ENCODE measurements around the gene RAD50.
"Not testable (repeated sequence)": the region's sequence is repeated elsewhere in the genome, so short reads cannot be mapped to it uniquely, and the experiment has no call there.

The RAD50 gene

DNA sequence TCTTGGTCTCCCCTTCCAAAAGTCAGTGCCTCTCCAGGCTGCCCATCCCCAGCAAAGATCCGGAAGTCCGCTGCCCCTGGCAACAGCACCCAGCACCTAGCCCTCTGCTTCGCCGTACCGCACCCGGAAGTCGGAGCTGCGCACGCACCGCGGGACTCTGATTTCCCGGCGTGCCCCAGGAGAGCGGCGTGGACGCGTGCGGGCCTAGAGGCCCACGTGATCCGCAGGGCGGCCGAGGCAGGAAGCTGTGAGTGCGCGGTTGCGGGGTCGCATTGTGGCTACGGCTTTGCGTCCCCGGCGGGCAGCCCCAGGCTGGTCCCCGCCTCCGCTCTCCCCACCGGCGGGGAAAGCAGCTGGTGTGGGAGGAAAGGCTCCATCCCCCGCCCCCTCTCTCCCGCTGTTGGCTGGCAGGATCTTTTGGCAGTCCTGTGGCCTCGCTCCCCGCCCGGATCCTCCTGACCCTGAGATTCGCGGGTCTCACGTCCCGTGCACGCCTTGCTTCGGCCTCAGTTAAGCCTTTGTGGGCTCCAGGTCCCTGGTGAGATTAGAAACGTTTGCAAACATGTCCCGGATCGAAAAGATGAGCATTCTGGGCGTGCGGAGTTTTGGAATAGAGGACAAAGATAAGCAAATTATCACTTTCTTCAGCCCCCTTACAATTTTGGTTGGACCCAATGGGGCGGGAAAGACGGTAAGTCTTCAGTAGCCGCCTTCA lies at the start of gene RAD50:
Gene RAD50 (plus strand): TSS at position 215 of the 715 bp plus-strand sequence. CDS start 348 bp downstream, at position 563.
- DNase-seq (ENCODE audit: low read depth, low spot score), result peak; percentile 50

DNA sequence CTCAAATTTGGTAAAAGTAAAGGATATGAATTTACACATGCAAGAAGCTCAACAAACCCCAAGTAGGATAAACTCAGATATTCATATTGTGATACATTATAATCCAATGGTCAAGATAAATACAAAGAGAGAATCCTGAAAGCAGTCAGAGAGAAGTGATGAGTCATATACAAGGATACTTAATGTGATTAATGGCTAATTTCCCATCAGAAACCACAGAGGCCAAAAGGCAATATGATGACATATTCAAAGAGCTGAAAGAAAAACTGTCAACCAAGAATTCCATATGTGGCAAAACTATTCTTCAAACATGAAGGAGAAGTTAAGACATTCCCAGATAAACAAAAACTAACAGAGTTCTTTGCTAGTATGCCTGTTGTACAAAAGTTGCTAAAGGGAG lies 46.7 kb upstream of the RAD50 start:
- no peak for DNase-seq (ENCODE audit: low read depth, low spot score)

DNA sequence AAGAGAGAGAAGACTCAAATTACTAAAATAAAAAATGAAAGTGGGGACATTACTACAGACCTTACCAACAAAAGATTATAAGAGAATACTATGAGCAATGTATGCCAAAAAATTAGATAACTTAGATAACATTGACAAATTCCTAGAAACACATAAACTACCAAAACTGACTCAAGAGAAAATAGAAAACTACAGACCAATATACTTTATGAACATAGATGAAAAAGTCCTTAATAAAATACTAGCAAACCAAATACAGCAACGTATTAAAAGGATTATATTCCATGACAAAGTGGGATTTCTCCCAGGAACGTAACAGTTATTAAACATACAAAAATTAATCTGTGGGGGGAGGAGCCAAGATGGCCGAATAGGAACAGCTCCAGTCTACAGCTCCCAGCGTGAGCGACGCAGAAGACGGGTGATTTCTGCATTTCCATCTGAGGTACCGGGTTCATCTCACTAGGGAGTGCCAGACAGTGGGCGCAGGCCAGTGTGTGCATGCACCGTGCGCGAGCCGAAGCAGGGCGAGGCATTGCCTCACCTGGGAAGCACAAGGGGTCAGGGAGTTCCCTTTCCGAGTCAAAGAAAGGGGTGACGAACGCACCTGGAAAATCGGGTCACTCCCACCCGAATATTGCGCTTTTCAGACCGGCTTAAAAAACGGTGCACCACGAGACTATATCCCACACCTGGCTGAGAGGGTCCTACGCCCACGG lies 43.0 kb upstream of the RAD50 start:
- not testable (repeated sequence) for DNase-seq (ENCODE audit: low read depth, low spot score)

DNA sequence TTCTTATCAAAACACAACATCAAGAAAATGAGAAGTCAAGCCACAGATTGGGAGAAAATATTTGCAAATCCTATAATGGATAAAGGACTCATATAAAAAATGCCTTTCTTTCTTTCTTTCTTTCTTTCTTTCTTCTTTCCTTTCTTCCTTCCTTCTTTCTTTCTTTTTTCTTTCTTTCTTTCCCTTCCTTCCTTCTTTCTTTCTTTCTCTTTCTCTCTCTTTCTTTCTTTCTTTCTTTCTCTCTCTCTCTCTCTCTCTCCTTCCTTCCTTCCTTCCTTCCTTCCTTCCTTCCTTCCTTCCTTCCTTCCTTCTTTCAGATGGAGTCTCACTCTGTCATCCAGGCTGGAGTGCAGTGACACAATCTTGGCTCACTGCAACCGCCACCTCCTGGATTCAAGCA lies 34.7 kb upstream of the RAD50 start:
- not testable (repeated sequence) for DNase-seq (ENCODE audit: low read depth, low spot score)

DNA sequence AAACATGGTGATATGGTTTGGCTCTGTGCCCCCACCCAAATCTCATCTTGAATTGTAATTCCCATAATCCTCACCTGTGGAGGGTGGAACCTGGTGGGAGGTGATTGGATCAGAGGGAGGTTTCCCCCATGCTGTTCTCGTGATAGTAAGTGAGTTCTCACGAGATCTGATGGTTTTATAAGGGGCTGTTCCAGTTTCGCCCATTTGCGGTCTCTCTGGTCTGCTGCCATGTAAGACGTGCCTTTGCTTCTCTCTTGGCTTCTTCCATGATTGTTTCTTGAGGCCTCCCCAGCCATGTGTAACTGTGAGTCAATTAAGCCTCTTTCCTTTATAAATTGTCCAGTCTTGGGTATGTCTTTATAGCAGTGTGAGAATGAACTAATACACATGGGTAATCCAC lies 31.9 kb upstream of the RAD50 start:
- DNase-seq (ENCODE audit: low read depth, low spot score), result not testable (repeated sequence)

DNA sequence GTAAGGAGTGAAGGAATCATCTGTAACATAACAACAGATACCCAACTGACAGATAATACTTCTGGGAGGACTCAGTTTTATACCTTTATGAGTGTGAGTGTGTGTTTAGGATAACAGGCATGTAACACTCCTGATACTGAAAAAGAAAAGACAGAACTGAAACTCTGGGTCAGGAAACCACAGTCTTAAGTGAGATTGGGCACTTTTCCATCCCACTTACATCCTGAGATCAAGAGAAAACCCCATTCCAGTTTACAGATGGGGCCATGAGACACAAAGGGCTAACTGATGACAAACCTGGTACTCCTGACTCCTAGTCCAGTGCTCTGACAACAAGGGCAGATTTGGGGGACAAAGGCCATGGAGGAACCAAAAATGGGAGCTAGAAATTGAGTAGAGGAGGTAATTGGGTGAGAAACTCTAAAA lies 31.5 kb upstream of the RAD50 start:
- no peak for DNase-seq (ENCODE audit: low read depth, low spot score)

DNA sequence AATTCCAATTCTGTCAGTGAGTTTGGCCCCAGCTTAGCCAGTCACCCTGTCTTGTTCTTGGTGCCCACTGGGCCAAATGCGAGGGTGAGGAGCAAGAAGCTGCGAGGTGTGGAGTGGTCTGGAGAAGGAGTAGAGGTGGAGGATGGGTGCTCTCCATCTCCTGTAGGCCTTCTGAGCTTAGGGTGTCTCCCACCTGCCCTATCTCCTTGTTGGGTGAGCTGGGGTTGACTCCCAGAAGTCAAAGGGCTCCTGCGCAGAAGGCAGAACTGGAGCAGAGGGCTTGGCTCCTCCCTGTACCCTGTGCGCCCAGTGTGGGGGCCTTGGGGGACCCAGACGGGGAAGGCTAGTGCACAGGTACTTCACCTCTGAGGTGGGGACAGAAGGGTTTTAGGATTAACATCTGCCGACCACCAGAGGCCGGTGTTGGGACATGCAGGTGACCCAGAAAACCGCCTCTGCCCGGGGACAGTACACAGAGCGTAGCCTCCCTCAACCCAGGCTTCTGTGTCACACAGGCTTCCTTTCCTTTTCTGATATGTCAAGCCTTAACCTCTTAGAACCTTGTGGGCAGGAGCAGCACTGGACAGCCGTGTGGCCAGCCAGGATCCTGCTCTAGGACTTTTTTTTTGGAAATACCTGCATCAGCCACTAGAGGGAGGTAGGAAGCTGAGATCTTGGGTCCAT lies 30.3 kb upstream of the RAD50 start:
- peak; percentile 5 for DNase-seq (ENCODE audit: low read depth, low spot score)

DNA sequence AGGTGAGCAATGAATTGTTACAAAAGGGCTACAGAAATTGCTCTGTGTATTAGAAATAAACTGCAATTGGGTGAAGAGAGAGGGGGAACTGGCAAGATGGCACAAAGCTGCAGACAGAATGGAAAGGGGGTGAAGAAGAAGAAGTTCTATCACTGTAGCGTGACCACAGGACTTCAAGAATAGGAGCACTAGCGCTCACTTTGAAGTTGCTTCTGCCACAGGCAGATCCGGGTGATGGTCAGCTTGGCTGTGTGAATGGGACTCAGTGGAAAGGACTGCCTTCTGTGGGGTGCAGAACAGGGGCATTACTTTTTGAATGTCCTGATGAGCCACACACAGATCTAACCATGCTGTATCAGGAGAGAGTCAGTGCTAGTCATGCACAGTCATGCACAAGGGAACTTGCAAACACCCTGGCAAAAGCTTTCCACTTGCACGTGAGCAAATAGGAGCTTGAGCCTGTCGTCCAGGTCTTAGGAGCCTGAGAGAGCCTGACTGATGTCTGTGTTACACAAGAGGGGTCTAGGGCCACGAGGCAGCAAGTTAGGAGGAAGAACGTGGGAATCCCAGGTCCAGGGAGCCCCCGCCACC lies 29.7 kb upstream of the RAD50 start:
- no peak for DNase-seq (ENCODE audit: low read depth, low spot score)

DNA sequence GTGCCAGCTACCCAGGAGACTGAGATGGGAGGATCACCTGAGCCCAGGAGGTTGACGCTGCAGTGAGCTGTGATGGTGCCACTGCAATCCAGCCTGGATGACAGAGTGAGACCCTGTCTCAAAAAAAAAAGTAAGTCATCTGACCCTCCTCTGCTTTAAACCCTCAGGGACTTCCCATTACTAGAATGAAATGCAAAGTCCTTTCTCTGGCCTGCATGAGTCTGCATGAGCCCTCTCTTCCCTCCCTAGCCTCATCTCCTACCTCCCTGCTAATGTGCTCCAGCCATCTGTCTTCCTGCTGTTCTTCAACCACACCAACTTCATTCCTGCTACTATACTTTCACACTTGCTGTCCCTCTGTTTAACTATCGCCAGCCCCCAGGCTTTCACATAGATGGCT lies 28.8 kb upstream of the RAD50 start:
- DNase-seq (ENCODE audit: low read depth, low spot score), result no peak

DNA sequence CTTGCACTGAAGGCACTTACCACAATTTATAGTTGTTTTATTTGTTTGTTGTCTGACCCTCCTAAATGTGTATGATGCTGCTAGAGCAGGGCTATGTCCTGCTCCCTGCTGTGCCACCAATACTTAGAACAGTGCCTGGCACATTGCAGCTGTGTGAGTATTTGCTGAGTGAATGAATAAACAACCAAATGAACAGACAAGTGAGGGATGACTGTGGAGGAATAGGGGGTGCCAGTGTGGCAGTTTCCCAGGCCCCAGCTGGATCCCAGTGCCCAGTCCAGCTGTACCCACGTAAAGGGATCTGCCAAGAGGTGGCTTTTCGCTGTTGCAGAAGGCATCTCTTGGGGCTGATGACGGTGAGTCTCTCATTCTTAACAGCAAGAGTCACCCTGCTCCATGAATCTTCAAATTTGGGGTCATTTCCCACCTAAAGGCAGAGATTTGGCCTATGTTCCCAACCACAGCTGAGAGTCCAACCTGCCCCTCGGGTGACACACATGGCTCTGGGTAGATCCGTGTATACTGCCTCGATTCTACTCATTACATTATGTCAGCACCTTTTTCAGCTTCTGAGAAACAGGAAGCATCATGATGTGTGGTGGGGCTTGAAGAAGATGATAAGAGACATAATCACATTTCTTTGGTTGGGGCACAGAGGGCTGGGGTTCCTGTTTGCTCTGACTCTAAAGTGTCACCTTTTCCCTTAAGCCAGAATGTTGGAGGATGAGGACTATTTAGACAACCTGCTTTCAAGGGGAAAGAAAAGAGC lies 27.7 kb upstream of the RAD50 start:
- DNase-seq (ENCODE audit: low read depth, low spot score), result no peak

DNA sequence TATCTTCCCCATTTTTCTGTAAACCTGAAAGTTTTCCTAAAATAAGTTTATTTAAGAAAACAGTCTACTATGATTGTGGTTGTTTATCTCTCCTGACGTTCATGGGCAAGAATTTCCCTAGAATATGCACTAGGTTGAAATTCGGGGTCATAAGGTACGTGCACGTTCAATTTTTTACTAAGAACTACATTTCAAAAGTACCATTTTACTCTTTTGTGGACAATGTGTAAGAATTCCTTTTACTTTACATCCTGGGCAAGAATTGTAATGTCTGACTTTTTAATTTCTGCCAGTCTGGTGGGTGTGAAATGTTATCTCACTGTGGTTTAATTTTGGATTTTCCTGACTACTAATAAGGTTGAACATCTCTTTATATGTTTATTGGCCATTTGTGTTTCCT lies 25.8 kb upstream of the RAD50 start:
- DNase-seq (ENCODE audit: low read depth, low spot score), result no peak

DNA sequence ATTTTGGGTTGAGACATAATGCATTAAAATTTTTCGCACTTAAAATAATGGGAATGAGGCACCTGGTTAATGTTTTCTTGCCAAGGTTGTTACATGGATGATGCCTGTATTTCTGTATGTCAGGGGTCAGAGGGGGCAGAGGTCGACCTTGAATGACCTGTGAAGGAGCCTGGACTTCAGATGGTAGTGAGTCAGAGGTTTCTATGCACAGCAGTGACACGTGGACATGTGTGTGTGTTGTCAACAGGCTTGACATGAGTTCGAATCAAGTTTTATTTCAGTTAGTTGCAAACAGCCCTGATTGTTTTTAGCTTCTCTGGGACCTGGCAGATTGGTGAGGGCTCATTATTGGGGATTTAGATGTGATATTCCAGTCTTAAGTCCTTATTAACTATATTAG lies 17.1 kb upstream of the RAD50 start:
- DNase-seq (ENCODE audit: low read depth, low spot score), result no peak

DNA sequence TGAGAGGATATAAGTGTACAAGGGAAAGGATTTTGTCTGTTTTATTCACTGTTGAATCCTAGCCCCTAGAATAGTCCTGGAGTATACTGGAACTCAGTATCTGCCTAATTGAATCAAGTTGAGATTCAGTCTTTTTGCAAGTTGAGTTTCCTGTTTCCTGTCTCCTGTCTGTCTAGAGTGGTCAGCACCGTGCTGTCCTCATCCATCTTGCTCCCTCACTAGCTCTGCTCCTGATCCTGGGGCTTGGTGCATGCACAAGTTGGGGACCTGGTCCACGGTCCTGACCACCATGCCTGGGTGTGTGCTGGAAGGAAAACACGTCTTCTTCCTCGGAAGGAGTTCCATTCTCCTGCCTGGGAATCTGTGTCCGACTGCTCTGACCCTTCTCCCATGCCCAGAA lies 16.6 kb upstream of the RAD50 start:
- DNase-seq (ENCODE audit: low read depth, low spot score), result no peak

DNA sequence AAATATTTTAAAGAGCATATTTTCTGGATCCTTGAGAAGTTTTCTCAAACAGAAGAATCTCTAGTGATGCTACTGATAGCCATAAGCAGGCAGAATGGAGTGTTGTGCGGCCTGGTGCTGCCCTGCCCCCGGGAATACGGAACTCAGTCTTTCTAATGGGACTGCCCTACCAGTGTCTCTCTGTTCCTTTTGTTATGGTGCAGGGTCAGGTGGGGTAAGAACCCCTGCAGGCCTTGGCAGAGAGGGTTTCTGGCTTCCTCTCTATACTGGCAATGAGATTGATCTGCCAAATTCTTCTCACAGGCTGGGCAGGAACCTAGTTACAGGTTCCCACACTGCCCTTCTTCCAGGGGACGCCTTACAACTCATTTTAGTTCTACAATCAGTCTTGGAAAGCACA lies 16.0 kb upstream of the RAD50 start:
- DNase-seq (ENCODE audit: low read depth, low spot score), result no peak

DNA sequence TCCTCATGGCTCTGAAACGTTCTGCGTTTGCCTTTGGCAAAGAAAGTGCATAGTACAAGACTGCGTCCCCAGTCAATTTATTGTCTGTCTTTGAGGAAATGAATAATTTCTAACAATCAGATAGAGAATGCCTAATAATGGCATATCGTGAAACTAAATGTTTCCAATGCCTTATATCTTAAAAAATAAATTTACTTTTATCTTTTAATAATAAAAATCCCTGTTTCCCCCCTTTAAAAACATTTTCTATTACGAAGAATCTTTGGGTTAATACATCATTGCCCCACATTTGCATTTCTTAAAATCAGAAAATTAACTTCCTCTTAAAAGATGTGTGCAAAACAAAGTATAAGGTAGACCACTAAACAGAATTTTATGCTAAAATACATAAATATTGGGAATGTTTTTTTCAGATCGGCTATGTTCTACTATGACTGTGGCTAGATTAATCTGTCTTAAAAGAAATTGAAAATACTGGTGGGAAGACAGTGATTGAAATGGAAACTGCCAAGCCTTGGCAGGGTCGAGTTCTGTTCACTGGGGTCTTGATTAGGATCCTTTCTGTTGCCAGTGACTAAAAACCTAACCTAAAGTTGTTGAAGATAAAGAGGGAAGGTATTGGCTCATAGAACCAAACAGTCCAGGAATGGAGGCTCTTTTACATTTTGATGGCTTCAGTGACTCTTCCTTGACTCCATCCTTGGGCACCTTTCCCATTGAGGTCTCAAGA lies 13.1 kb upstream of the RAD50 start, which contains the start of gene IL5:
Gene IL5 (minus strand): TSS at position 51 of the 730 bp plus-strand sequence. CDS start 44 bp downstream, at position 7.
- no peak for DNase-seq (ENCODE audit: low read depth, low spot score)

DNA sequence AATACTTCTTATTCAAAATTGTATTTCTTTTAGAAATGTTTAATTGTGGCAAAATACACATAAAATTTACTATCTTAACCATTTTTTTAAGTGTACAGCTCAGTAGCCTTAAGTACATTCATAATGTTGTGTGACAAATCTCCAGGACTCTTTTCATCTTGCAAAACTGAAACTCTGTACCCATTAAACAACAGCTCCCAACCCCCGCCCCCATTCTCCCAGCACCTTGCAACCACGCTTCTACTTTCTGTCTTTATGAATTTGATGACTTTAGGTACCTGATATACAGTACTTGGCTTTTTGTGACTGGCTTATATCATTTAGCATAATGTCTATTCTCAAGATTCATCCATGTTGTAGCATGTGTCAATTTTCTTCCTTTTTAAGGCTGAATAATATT lies 10.7 kb upstream of the RAD50 start:
- DNase-seq (ENCODE audit: low read depth, low spot score), result no peak

DNA sequence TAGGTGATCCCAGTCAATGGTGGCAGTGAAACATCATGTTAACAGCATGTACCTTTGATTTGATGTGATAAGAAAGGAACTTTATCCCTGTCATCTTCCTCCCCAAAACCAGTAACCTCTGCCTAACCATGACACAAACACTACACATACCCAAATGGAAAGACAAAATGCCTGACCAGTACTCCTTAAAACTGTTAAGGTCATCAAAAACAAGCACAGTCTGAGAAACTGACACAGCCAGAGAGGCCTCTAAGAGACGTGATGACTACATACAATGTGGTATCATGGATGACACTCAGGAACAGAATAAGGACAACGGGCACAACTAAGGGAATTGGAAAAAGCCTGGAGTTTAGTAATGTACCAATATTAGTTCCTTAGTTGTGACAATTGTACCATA lies 9.5 kb upstream of the RAD50 start:
- DNase-seq (ENCODE audit: low read depth, low spot score), result no peak

DNA sequence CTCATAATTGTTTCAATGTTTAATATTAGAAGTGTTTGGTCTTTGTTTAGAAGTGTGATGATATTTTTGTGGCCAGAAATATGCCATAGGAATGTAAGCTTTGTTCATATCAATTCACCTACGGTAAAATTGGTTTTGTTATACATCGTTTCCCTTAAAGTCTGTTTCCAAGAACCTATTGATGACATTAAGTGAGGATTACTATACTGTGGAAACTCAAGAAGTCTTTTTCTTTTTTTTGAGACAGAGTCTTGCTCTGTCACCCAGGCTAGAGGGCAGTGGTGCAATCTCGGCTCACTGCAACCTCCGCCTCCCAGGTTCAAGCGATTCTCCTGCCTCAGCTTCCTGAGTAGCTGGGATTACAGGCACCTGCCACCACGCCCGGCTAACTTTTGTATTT lies 7.9 kb upstream of the RAD50 start:
- DNase-seq (ENCODE audit: low read depth, low spot score), result not testable (repeated sequence)

DNA sequence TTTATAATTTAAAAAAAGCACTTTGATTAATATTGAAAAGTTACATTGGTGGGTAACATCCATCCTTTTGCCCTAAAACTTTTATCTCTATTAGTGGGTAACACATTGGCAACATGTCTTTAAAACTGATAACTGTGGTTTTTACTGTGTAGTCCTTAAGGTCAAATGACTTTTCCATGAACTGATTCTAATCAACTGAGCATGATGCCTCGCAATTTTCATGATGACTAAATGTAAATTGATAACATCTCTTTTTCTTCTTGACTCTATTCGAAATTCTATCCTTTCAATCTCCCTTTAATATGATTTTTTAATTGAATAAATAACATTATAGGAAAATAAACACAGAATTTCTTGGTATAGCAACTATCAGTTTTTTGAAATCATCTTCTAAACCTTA lies 7.2 kb upstream of the RAD50 start:
- no peak for DNase-seq (ENCODE audit: low read depth, low spot score)

DNA sequence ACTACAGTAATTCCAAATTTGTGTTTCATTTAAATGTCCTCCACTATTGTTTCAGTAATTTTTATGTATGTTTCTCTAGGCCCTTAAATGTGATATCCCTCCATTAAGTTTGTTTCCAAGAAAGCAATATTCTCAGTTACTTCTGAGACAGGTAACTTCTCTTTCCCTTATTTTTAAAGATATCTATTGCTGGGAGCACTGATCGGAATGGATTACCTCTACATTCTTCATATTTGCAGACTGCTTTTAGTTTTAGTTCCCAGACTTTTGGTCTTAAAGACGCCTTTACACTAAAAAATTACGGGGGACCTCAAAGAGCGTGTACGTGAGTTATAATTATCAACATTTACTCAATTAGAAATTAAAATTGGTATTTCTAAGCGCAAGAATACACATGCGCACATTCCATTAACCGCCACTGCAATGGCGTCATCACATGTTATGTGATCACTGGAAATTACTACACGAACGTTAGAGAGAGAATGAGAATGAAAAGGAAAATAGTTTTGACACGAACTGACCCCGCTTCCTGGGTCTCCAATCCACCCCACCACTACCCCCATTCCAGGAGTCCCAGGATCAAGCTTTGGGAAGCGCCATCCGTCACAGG lies 519 bp upstream of the RAD50 start:
- DNase-seq (ENCODE audit: low read depth, low spot score), result no peak

All from brain pericyte (primary cell).